ENCODE results near the gene REX1BD. TPM values are rescaled to one million over a fixed set of nuclear protein-coding genes. Genes with fewer than 3 reads are reported as not detected.

The REX1BD gene
- total and polyA plus RNA-seq, 2 of the 4 experiments (the other 2 are of a cell fraction) = 14.2 to 44.6 TPM

- Histone ChIP-seq H3K14ac (replicated peaks; ENCODE audit: low read depth, low read length) (peak within 1 kb of the TSS; percentile 92), H2AK9ac (replicated peaks; ENCODE audit: low read depth, low read length, poor library complexity) (peak within 1 kb of the TSS; percentile 100), H2BK120ac (ENCODE audit: low read depth, low read length) (peak within 1 kb of the TSS; percentile 29; the same call in 1 of the 2 replicates), H3K27me3 (ENCODE audit: control insufficient read depth, insufficient read depth, low read length) (no peaks in the 10 kb centered on the region), H3K56ac (ENCODE audit: extremely low read depth, insufficient read depth, low read length) (peak within 1 kb of the TSS; percentile 83), H3K79me1 (ENCODE audit: low read depth in 1 of 2, low read length in 2 of 2) (peaks cover 14 to 39% of the 10 kb centered on the region in 2 experiments), H4K20me1 (ENCODE audit: insufficient read depth, low read length) (no peaks in the 10 kb centered on the region), H3K9me1 (ENCODE audit: insufficient read depth, low read length) (0 out of 2 replicates have a peak, but pooled peaks cover 2% of the 10 kb centered on the region), H2BK5ac (ENCODE audit: low read depth, low read length, poor library complexity, severe bottlenecking) (peak within 1 kb of the TSS; percentile 69), H4K8ac (ENCODE audit: low read depth in 2 of 2, low read length in 2 of 2) (peak within 1 kb of the TSS; percentile 85 to 99), H2BK15ac (ENCODE audit: low read depth, low read length) (no peak within 1 kb of the TSS), H3K9me3 (ENCODE audit: control insufficient read depth, insufficient read depth, low read length) (no peaks in the 10 kb centered on the region), H3K4ac (ENCODE audit: low read depth, low read length) (peak within 1 kb of the TSS; percentile 96), H3K4me1 (ENCODE audit: control insufficient read depth, insufficient read depth, low read length) (0 out of 2 replicates have a peak, but pooled peaks cover 2% of the 10 kb centered on the region), H3K9ac (ENCODE audit: low read depth, low read length) (peak within 1 kb of the TSS; percentile 81), H3K4me2 (ENCODE audit: low read depth, low read length) (peak within 1 kb of the TSS; percentile 80), H3K36me3 (ENCODE audit: control insufficient read depth, insufficient read depth, low read length) (peaks cover 10% of the 10 kb centered on the region), H4K91ac (ENCODE audit: insufficient read depth, low read depth, low read length) (peak within 1 kb of the TSS; percentile 88), H4K5ac (ENCODE audit: low read depth, low read length) (peak within 1 kb of the TSS; percentile 94), H2BK20ac (ENCODE audit: low read depth, low read length) (no peak within 1 kb of the TSS), H3K27ac (ENCODE audit: insufficient read depth, low read length) (peak within 1 kb of the TSS; percentile 65), H2AFZ (replicated peaks; ENCODE audit: low read length, poor library complexity) (peak within 1 kb of the TSS; percentile 96), H3K4me3 (ENCODE audit: insufficient read depth, low read depth, low read length) (peak within 1 kb of the TSS; percentile 76), H3K23ac (ENCODE audit: low read depth, low read length) (peak within 1 kb of the TSS; percentile 90), H3K18ac (ENCODE audit: low read depth, low read length) (peak within 1 kb of the TSS; percentile 41), H2AK5ac (ENCODE audit: low read depth, low read length) (peak within 1 kb of the TSS; percentile 90)
- 0% methylated on average over 33 of the region's 58 CpGs; no CpG with 5 or more reads in 1 of the 2 experiments for WGBS, 2 experiments (ENCODE audit: extremely low coverage in 2 of 2, insufficient read length in 1 of 2)
- intact Hi-C loops (cut with micrococcal nuclease) (loop anchor here (1.0 to 5.0 kb wide), 2 partner anchors 35 to 105 kb away; partner anchors contain the start of gene ELL), in situ Hi-C loops (cut with MboI; ENCODE audit: low sequenced_read_pairs) (no loop called here), dilution Hi-C loops (cut with HindIII; ENCODE audit: low sequenced_read_pairs, unreplicated experiment) (no loop called here)
- ATAC-seq (ENCODE audit: low read depth) (peak; percentile 100), DNase-seq (peak; percentile 99)
- ChIA-PET CTCF (interaction anchor here (0.5 to 1.1 kb wide), 3 partner anchors 31 to 38 kb away, joined by 3 to 4 read pairs (median 3); partner anchors contain the start of gene REX1BD), POLR2A (ENCODE audit: unreplicated experiment) (interaction anchor here (0.7 to 1.0 kb wide), 2 partner anchors 91 to 385 kb away, joined by 3 to 16 read pairs; no protein-coding TSS in a partner anchor)
- BruUV-seq (replicated peaks) = no TSS peak
- TF ChIP-seq RCOR1 (IDR thresholded peaks at IDR 0.05; ENCODE audit: insufficient replicate concordance, low read length) (peak; percentile 100), SMC3 (IDR thresholded peaks at IDR 0.05; ENCODE audit: low read depth, low read length) (no peak), MAFK (IDR thresholded peaks at IDR 0.05; ENCODE audit: low read depth, low read length) (no peak), RFX5 (IDR thresholded peaks at IDR 0.05; ENCODE audit: low read depth, low read length) (peak; percentile 21; the same call in 1 of the 2 replicates), NFE2L2 (IDR thresholded peaks at IDR 0.05; ENCODE audit: low read depth, low read length) (no peak), MXI1 (IDR thresholded peaks at IDR 0.05; ENCODE audit: borderline replicate concordance, low read depth, low read length) (peak; percentile 80; the same call in 1 of the 2 replicates), MAZ (IDR thresholded peaks at IDR 0.05; ENCODE audit: borderline replicate concordance, low read depth, low read length) (peak; percentile 79; the same call in 1 of the 2 replicates), FOS (IDR thresholded peaks at IDR 0.05; ENCODE audit: low read depth, low read length) (no peak), POLR2A (IDR thresholded peaks at IDR 0.05; ENCODE audit: low read depth, low read length) (peak; percentile 72), RAD21 (IDR thresholded peaks at IDR 0.05; ENCODE audit: low read length) (no peak)
- TF ChIP-seq, protein P1, sequence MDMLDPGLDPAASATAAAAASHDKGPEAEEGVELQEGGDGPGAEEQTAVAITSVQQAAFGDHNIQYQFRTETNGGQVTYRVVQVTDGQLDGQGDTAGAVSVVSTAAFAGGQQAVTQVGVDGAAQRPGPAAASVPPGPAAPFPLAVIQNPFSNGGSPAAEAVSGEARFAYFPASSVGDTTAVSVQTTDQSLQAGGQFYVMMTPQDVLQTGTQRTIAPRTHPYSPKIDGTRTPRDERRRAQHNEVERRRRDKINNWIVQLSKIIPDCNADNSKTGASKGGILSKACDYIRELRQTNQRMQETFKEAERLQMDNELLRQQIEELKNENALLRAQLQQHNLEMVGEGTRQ (IDR thresholded peaks at IDR 0.05; ENCODE audit: low read depth, low read length) = peak; percentile 20; the same call in 1 of the 2 replicates
- TF ChIP-seq, protein P2, sequence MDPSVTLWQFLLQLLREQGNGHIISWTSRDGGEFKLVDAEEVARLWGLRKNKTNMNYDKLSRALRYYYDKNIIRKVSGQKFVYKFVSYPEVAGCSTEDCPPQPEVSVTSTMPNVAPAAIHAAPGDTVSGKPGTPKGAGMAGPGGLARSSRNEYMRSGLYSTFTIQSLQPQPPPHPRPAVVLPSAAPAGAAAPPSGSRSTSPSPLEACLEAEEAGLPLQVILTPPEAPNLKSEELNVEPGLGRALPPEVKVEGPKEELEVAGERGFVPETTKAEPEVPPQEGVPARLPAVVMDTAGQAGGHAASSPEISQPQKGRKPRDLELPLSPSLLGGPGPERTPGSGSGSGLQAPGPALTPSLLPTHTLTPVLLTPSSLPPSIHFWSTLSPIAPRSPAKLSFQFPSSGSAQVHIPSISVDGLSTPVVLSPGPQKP (IDR thresholded peaks at IDR 0.05; ENCODE audit: borderline replicate concordance, low read depth, low read length) = no peak
- TF ChIP-seq, protein P3, sequence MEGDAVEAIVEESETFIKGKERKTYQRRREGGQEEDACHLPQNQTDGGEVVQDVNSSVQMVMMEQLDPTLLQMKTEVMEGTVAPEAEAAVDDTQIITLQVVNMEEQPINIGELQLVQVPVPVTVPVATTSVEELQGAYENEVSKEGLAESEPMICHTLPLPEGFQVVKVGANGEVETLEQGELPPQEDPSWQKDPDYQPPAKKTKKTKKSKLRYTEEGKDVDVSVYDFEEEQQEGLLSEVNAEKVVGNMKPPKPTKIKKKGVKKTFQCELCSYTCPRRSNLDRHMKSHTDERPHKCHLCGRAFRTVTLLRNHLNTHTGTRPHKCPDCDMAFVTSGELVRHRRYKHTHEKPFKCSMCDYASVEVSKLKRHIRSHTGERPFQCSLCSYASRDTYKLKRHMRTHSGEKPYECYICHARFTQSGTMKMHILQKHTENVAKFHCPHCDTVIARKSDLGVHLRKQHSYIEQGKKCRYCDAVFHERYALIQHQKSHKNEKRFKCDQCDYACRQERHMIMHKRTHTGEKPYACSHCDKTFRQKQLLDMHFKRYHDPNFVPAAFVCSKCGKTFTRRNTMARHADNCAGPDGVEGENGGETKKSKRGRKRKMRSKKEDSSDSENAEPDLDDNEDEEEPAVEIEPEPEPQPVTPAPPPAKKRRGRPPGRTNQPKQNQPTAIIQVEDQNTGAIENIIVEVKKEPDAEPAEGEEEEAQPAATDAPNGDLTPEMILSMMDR (conservative IDR thresholded peaks at IDR 0.05; ENCODE audit: low read depth, low read length) = no peak
Observed at GRCh38 chr19:18557411-18558201, 31.0 kb upstream of the REX1BD start, which contains the start of gene KXD1. Gene KXD1, plus strand, starts transcription at chr19:18557870. Its CDS starts 4,187 bp downstream, at chr19:18562057.

All from IMR-90 (cell line).